DMS153 treated with DMSO at 0.1 percent for 48 hours (cell line): ENCODE data around the gene RGS10.

Experiments
- DNase-seq: peaks from one replicate; lab custom pipeline; 2025; ENCODE audit not compliant: unreplicated experiment; lab: John Stamatoyannopoulos, UW

Gene RGS10

DNA sequence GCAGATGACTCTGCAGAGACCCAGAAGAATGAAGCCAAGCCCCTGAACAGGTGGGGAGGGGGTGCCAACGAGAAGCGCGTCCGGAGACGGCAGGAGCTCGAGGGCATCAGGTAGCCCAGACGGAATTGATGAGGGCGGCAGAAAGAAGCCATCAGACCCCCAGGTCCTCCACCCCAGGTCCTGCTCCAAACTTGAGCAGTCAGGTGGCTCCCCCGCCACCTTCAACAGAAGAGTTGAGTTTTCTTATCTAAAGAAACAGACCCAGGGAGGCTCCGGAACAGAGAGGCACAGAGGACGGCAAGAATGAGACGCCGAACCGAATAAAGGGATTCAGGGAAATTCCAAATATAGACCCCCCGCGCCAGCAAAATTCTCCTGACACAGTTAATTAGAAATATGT is 22.2 kb downstream of the RGS10 start:
- no peak for DNase-seq

DNA sequence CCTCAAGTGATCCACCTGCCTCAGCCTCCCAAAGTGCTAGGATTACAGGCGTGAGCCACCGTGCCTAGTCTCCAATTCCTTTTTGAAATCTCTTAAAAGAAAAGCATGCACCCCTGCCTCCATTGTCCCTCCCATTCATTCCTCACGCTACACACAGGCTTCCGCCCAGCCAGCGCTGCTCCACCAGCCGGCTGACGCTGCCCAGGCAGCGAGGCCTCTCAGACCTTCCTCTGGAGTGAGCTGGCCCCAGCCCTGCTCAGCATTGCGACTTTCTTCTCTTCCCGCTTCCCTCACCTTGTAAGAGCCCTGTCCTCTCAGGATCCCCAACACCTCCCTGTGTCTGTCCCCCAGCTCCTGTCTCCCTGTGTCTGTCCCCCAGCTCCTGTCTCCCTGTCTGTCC is 23.6 kb downstream of the RGS10 start:
- DNase-seq = no peak

DNA sequence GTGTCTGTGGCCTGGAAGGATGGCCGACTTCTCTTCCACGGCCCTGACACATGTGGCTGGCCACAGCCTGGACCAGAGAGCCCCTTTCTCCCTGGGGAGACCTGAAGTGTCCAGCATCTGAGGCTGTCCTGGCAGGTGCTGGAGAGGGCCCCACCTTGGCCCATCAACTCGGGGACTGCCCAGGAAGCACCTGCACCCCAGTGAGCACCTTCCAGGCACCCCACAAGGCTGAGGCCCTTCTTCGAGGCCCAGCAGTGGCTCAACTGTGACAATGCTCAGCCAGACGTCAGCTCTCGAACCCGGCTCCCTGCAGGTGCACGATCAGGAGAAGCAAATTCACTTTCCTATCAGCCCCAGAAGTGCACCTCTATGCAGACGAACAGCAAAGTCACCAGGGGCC is 24.3 kb downstream of the RGS10 start:
- no peak for DNase-seq

DNA sequence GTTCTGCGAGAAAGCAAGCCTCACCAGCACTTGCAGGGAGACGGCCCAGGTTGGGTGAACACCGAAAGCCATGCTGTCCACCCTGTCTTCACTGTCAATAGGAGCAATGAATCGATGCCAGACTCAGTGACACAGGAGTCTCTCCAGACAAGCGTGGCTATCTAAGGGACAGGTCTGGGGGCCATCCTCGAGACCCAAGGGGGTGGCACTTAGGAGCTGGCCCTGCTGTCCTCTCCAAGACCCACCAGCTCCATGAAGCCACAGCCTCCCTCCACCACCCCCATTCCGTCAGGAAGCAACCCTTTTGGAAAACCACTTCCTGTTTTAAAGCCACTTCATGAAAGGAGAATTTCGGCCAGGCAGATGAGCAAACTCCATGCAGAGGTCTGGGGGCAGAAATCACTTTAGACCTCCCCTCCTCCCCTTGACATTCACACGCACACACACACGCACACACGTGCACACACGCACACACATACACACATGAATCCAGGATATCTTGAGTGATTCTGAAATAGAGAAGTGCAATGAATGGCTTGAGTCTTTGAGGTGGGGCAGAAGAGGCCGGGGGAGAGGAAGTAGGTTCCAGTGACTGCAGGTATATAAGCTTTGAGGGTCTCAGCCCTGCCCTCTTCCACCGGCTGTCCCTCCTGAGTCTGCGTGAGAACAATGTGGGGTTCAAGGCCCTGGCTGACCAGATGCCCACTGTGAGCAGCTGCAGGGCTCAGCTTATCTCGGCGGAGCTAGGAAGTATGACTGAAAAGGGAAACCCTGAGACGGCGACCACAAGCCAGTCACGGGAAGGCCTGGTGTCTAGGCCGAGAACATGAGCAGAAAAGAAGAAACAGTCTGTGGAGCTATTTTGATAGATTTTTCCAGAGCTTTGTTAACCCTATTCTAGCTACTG is 25.0 kb downstream of the RGS10 start:
- DNase-seq = no peak

DNA sequence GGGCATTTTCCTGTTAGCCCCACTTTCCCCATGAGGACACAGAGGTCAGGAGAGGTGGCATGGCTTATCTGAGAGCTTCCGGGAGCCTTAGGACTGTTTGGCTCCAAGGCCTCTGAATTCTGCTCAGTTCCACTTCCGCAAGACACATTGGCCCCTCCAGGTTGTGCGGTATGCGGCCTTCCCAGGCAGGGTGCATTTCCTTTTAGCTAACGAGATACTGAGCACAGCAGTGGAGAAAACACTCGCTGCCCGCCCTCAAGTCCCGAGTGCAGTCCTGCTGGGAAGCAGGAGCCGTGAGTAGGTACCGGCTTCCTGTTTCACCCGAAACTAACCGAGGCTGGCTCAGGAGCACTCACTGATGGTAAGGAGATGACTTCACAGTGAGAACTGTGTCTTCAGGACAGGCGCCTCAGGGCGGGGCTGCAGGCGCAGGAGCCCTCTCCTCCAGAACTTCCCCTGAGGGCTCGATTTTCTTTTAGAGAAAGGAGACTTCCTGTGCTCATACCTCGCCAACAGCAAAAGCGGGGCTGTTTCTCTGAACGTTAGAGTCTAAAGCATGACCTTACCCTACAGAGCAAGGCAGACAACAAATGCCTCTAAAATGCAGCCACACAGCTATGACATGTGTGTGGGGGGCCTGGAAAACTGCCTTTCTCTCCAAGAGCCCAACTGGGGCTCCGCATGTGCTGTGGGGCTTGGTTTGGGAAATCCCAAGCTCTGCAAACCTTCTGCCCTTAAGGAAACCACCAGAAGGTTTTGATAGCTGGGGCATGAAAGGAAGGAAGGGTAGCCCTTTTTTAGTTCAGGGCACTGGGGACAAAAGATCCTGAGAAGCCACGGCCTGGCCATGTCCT is 25.9 kb downstream of the RGS10 start:
- no peak for DNase-seq

DNA sequence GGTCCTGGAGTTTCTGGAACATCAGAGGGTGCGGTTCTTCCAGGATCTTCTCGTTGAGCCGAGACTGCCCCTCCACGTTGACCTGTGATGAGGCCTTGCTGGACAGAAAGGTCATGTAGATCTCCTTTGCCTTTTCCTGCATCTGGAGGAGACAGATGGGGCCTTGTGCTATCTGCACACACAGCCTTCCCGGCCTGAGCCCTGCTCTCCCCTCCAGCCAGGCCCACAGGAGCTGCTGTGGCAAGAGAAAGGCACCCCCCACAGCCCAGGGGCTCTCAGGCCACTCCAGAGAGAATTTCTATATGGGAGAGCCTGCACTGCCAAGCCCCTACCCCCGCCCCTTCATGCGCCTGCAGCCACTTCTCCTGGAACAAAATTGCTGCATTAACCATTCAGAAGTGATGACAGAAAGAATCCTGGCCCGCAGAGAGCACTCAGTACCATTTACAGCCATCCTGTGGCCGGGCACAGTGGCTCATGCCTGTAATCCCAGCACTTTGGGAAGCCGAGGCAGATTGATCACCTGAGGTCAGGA is 26.9 kb downstream of the RGS10 start:
- no peak for DNase-seq

DNA sequence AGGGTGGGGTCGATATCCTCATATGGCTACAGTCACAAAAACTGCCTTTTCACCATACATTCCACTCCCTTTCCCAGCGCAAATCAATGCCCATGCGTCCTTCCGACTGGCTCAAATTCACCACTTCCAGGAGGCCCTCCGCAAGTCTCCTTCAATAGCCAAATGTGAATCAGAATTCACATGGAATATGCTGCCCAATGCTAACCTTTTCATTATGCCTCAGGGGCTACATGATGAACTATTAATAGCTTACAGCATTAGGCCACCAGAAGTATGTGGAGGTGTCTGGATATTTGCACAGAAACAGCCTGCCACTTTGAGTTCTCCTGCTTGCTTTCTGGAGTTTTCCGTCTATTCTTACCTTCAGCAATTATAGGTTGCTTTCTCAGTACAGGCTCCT is 27.7 kb downstream of the RGS10 start:
- DNase-seq = no peak

DNA sequence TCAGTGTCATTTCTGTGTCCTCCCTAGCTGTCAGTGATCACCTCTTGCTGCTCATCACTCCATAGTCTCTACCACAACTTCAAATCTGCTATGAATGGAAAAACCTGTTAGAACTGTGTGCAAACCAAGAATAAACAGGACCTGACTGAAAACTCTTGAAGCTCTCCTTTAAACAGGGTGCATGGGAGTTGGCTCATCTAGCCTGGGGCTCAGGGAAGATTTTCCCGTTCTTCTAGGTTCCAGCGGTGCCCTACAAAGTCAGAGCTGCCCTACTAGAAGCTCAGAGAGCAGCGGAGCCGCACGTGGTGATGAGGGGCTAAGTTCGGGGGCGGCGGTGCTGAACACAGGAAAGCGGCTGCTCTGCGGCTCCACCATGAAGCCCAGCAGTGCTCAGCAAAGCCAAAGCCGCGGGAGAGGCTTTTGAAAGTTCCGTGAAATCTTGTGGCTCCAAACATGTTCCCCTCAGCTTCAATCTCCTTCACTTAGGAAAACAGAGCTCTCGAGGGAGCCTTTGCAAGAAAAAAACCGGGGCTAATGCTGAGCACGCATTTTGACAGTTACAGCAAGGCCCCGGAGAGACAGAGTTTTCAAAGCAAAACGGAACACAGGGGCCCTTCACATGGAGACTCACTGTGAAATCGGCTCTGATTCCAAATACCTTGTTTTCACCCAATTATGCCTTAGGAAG is 30.5 kb downstream of the RGS10 start:
- DNase-seq = no peak

DNA sequence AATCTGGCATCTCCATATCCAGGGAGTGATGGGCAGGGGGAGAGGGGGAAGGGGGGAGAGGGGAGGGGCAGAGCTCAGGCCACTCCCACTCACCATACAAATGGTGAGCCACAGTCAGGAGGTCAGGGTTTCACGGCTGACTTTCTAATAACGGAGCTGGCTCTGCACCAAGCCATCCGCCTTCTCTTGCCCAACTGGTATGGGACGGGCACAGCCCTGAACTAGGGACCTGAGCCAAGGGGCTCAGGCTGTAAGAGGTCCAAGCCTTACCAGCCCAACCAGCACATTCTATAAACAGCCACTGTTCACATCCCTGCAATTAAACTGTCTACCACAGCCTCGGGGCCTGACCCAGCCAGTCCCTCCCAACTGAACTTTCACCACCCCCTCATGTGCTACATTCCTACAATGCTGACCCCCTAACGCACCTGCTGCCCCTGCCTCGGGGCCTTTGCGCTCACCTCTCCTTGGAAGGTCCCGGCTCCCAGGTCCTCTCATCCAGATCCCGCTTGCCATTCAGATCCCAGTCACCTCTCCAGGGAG is 32.5 kb downstream of the RGS10 start:
- DNase-seq = no peak

DNA sequence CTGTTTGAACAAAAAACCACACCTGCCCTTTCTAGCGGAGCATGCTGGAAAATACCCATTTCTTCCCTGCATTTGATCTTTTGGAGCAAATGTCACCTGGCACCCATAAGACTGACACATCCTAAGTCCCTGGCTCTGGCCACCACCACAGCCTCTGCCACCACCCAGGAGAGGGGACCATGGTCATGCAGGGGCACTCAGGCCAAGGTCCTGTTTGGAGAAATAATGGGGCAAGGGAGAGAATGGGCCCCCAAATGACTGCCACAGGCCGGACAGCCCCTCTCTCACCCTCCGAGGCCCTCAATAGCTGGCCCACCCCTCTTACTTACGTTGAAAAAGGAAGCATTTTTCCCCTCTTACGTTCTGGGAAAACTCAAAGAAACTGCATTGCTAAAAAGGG is 35.4 kb downstream of the RGS10 start:
- no peak for DNase-seq

DNA sequence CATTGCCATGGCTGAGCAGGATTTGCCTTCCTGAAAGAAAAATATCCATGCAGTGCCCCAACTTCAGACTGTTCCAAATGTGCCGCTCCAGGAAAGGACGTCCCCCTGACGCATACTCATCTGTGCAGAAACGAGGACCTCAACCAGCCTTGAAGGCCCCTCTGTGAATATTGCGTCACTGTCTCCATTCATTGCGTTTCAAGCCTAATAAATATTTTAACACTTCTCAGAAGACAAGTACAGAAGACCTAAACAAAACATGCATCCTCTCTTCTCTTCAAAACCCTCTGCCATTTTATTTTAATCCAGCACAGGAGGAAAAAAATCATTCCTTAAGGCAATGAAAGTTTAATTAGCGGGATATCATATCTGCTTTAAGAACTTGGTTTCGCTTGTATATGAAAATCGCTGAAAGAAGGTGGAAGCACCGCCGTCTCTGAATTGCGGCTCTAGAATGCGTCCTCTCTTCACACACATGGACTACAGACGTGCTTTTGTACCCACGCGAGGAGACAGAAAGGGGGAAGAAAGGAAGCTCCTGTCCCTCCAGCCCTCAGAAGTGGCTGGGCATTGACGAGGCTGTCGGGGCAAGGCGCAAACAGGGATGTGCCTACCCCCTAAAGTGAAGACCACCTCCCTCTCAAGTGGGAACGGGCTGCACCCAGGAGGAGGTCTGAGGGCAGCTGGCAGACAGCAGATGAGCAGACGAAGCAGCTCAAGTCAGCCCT is 36.8 kb downstream of the RGS10 start:
- no peak for DNase-seq

DNA sequence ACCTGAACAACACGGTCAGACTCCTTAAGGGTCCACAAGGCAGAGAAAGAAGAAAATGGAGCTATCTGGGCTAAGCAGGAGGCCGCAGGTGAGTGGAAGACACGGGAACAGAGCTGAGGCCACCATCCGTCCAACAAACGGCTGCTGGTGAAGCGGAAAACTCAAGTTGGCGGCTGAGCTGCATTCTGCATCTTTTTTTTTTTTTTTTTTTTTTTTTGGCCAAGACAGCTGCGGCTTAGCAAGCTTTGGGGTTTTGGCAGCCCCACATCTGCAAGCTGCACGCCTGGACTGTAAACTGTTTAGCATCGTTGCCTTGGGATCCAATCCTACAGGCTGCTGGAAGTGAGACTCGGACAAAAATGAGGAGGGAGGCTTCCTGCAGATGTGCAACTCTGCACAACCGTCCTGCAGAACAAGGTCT is 37.4 kb downstream of the RGS10 start:
- DNase-seq = no peak

DNA sequence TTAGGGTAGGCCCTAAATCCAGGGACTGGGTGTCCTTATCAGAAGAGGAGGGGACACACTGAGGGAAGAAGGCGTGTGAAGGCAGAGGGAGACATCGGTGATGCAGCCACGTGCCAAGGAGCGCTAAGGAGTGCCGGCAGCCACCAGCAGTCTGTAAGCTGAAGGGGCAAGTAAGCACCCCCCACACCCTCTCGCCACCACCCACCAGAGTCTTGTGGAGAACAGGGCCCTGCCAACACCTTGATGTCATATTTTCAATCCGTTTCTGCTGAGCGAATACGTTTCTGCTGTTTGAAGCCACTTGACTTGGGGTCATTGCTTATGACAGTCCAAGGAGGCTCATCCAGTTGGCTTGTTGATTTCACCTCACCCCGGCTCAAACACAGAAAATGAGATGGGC is 37.9 kb downstream of the RGS10 start:
- no peak for DNase-seq

DNA sequence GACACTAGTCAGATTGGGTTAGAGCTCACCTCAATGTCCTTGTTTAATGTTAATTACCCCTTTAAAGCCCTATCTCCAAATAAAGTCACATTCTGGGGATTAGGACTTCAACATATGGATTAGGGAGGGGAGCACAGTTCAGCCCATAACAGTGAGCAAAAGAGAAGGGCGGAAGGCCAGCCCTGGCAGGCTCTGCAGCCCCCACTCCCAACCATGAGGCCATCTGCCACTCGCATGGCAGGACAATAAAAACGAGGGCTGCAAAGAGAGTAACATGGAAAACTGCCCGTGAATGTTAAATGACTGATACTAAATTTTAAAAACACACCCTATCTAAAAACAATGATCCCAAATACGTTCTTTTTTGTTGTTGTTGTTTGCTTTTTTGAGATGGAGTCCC is 38.7 kb downstream of the RGS10 start:
- no peak for DNase-seq

DNA sequence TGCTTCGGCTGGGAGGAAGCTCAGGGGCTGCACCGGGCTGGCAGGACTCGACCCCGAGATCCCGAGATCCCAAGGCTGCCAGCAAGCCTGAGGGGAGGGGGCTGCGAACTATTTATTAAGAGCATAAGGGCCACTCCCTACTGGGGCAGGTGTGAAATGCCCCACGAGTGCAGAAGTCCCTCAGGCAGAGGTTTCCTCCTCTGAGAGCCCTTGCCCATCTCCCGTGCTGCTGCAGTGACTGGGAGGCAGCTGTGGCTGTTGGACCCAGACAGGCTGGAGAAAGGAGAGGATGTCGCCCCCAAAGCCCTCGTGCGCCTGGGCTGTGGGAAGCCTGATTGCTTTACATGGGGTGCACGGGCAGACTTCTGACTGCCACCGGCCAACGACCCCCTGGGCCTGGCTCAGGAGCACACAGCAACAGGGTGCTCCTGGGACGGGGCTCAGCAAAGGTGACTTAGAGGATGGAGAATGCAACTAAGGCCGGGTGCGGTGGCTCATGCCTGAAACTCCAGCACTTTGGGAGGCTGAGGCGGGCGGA is 39.8 kb downstream of the RGS10 start:
- DNase-seq = no peak

DNA sequence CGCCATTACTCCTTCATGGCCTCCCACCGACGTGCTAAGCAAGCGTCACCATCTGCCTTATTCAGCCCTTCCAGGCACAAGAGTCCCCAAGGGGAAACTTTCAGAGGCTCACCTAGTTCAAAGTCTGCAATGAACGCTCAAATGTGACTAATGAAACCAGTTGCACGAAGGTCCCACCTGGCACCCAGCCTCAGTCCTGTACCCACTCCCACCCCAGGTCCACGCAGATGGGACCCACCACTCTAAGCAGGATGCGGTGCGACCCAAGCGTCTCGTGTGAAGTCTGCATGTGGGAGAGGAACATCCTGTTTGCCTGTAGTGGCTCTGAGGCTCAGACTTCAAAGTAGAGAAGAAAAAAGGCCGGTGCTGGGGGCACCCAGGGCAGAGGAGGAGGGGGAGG is 40.3 kb downstream of the RGS10 start:
- DNase-seq = no peak

DNA sequence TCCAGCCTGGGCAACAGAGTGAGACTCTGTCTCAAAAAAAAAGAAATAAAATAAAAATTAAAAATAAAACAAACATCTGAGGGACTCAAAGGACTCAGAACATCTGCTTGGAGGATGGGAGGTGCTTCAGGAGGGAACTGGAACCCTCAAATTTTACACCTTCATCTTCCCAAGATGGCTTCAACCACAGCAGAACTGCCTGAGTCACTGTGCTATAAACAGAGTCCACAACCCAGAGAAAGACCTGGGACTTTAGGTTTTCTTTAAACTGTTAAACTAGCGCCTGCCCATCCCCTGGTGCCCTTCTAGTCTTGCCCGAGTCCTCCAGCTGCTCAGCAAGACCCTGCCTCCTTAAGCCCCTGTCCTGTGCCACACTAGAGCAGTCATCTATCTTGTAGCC is 40.8 kb downstream of the RGS10 start:
- DNase-seq = no peak

DNA sequence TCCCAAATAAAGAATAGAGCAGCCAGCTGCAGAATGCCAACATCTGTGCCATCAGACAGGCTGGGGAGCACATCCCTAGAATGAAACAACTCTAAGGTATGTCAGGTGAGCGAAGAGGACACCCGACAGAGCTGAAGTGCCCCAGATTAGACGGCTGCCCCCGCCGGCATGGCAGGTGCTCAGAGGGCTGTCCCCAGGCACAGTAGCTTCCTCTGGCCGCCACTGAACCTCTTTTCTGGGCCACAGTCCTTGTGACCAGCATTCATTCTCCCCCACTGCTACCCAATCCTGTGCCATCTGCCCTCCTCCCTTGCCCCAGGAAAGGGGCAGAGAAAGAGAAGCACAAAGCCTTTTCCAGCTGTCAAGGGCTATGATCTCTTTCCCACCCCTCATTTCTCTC is 41.7 kb downstream of the RGS10 start:
- no peak for DNase-seq

DNA sequence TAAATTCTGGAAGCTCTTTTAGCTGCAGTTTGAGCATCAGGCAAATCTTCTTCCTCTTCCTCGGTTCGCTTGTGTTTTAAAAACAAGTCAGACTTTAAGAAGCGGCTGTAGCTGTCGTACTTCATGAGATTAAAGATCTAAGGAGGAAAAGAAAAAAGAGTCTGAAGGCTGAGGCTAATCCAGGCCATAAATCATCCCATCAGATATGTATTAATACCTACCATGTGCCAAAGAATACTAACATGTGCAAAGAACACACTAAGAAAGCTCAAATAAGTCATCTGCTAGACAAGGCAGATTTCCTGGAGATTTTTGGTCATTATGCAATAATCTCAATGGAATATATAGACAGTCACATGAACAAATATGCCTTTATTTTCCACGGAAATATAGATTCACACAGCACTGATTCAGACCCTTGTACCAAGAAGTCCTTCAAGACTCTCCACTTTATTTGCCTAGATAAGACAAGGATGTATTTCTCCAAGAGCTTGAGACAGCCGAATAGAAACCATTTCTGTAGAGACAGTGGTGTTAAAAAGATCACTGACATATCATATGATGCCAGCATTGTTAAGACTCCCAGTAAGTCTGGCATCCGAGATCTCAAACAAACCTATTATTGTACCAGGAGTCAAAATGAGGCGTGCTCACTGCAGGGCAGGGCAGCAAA is 42.3 kb downstream of the RGS10 start:
- DNase-seq = no peak

DNA sequence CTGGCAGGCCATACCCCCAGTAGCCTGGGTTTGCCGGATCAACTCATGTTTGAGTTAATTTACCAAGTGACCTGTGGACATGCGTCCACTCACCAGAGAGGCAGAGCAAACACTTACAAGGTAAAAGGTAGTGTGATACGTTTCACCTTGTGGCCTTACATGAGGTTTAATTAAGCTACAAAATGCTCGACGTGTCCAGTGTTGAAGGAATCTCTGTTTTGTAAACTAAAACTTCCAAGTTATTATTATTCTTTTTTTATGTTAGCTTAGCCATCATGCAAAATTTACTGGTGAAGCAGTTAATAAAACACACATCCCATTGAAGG is 42.9 kb downstream of the RGS10 start:
- DNase-seq = no peak
